HUES6 (cell line): ENCODE measurements around the gene TCP11.

ENCODE experiments used
- H3K27ac ChIP-seq: 2 replicates; pipeline ENCODE4 v1.7.0; 2013; ENCODE audit warnings: low read depth, mild to moderate bottlenecking, low read length, inconsistent platforms
- H3K27me3 ChIP-seq: 2 replicates; pipeline ENCODE4 v1.6.1; 2013; ENCODE audit warnings: low read length; ENCODE audit not compliant: control insufficient read depth, insufficient read depth
- H3K36me3 ChIP-seq: 2 replicates; pipeline ENCODE4 v1.6.1; 2013; ENCODE audit warnings: low read length; ENCODE audit not compliant: control insufficient read depth, insufficient read depth
- H3K4me1 ChIP-seq: 2 replicates; pipeline ENCODE4 v1.6.1; 2013; ENCODE audit warnings: low read length; ENCODE audit not compliant: control insufficient read depth, insufficient read depth
- H3K4me3 ChIP-seq: 2 replicates; pipeline ENCODE4 v1.5.1; 2013; ENCODE audit warnings: low read depth, low read length
- H3K9ac ChIP-seq: one replicate; pipeline ENCODE4 v1.6.1; 2013; ENCODE audit warnings: mild to moderate bottlenecking, low read length
- H3K9me3 ChIP-seq: 2 replicates; pipeline ENCODE4 v1.6.1; 2013; ENCODE audit warnings: low read depth, low read length; ENCODE audit not compliant: control insufficient read depth, insufficient read depth

TCP11 gene

GRCh38 chr6:35173044-35173426 is 31.9 kb upstream of the TCP11 start:
- H3K36me3 ChIP-seq: no peaks in the 10 kb centered on the region
- no peak overlapping the region for H3K9ac ChIP-seq
- peaks cover 7% of the 10 kb centered on the region; the same call in 1 of the 2 replicates for H3K4me1 ChIP-seq
- H3K27me3 ChIP-seq: no peaks in the 10 kb centered on the region
- H3K27ac ChIP-seq: no peak overlapping the region
- H3K4me3 ChIP-seq: no peak overlapping the region
- peaks cover 5% of the 10 kb centered on the region; the same call in 1 of the 2 replicates for H3K9me3 ChIP-seq

GRCh38 chr6:35170891-35171290 is 29.8 kb upstream of the TCP11 start:
- Histone ChIP-seq H3K9me3 (peaks cover 5% of the 10 kb centered on the region; the same call in 1 of the 2 replicates), H3K4me3 (no peak overlapping the region), H3K36me3 (no peaks in the 10 kb centered on the region), H3K27ac (no peak overlapping the region), H3K4me1 (peaks cover 14% of the 10 kb centered on the region), H3K27me3 (no peaks in the 10 kb centered on the region), H3K9ac (no peak overlapping the region)

- Histone ChIP-seq H3K4me1 (peaks cover 21% of the 10 kb centered on the region), H3K9ac (no peak overlapping the region), H3K27me3 (no peaks in the 10 kb centered on the region), H3K27ac (no peak overlapping the region), H3K4me3 (no peak overlapping the region), H3K36me3 (no peaks in the 10 kb centered on the region), H3K9me3 (peaks cover 5% of the 10 kb centered on the region; the same call in 1 of the 2 replicates)
These were observed 29.0 kb upstream of the TCP11 start for GRCh38 chr6:35170166-35170565.

GRCh38 chr6:35168461-35168861 is 27.3 kb upstream of the TCP11 start:
- no peak overlapping the region for H3K9ac ChIP-seq
- H3K27me3 ChIP-seq: no peaks in the 10 kb centered on the region
- no peaks in the 10 kb centered on the region for H3K36me3 ChIP-seq
- H3K9me3 ChIP-seq: peaks cover 5% of the 10 kb centered on the region; the same call in 1 of the 2 replicates
- H3K4me1 ChIP-seq: peaks cover 17% of the 10 kb centered on the region
- H3K27ac ChIP-seq: no peak overlapping the region
- no peak overlapping the region for H3K4me3 ChIP-seq

- no peaks in the 10 kb centered on the region for H3K36me3 ChIP-seq
- H3K27me3 ChIP-seq: no peaks in the 10 kb centered on the region
- H3K27ac ChIP-seq: no peak overlapping the region
- H3K9me3 ChIP-seq: peaks cover 5% of the 10 kb centered on the region; the same call in 1 of the 2 replicates
- H3K9ac ChIP-seq: no peak overlapping the region
- H3K4me1 ChIP-seq: peaks cover 14% of the 10 kb centered on the region
- H3K4me3 ChIP-seq: no peak overlapping the region
These were observed 26.4 kb upstream of the TCP11 start for GRCh38 chr6:35167505-35167904.

GRCh38 chr6:35166520-35166919 is 25.4 kb upstream of the TCP11 start:
- no peaks in the 10 kb centered on the region for H3K27me3 ChIP-seq
- H3K4me1 ChIP-seq: peaks cover 14% of the 10 kb centered on the region
- H3K9ac ChIP-seq: no peak overlapping the region
- H3K9me3 ChIP-seq: peaks cover 5% of the 10 kb centered on the region; the same call in 1 of the 2 replicates
- no peak overlapping the region for H3K27ac ChIP-seq
- H3K4me3 ChIP-seq: no peak overlapping the region
- H3K36me3 ChIP-seq: no peaks in the 10 kb centered on the region

GRCh38 chr6:35166116-35166515 is 25.0 kb upstream of the TCP11 start:
- no peaks in the 10 kb centered on the region for H3K36me3 ChIP-seq
- H3K4me1 ChIP-seq: peaks cover 14% of the 10 kb centered on the region
- no peak overlapping the region for H3K27ac ChIP-seq
- no peaks in the 10 kb centered on the region for H3K27me3 ChIP-seq
- peaks cover 5% of the 10 kb centered on the region; the same call in 1 of the 2 replicates for H3K9me3 ChIP-seq
- H3K4me3 ChIP-seq: no peak overlapping the region
- H3K9ac ChIP-seq: no peak overlapping the region

GRCh38 chr6:35165630-35166071 is 24.5 kb upstream of the TCP11 start:
- no peak overlapping the region for H3K9ac ChIP-seq
- H3K9me3 ChIP-seq: peaks cover 5% of the 10 kb centered on the region; the same call in 1 of the 2 replicates
- H3K27ac ChIP-seq: no peak overlapping the region
- no peaks in the 10 kb centered on the region for H3K36me3 ChIP-seq
- no peak overlapping the region for H3K4me3 ChIP-seq
- H3K4me1 ChIP-seq: peaks cover 14% of the 10 kb centered on the region
- H3K27me3 ChIP-seq: no peaks in the 10 kb centered on the region

- H3K27ac ChIP-seq: no peak overlapping the region
- H3K27me3 ChIP-seq: no peaks in the 10 kb centered on the region
- no peak overlapping the region for H3K9ac ChIP-seq
- H3K9me3 ChIP-seq: peaks cover 5% of the 10 kb centered on the region; the same call in 1 of the 2 replicates
- H3K36me3 ChIP-seq: no peaks in the 10 kb centered on the region
- H3K4me3 ChIP-seq: no peak overlapping the region
- H3K4me1 ChIP-seq: peaks cover 14% of the 10 kb centered on the region
These were observed 23.7 kb upstream of the TCP11 start for GRCh38 chr6:35164868-35165267.

- H3K27ac ChIP-seq: no peak overlapping the region
- H3K4me1 ChIP-seq: peaks cover 14% of the 10 kb centered on the region
- no peak overlapping the region for H3K9ac ChIP-seq
- no peak overlapping the region for H3K4me3 ChIP-seq
- H3K36me3 ChIP-seq: no peaks in the 10 kb centered on the region
- no peaks in the 10 kb centered on the region for H3K9me3 ChIP-seq
- H3K27me3 ChIP-seq: no peaks in the 10 kb centered on the region
These were observed 23.1 kb upstream of the TCP11 start for GRCh38 chr6:35164277-35164676.

GRCh38 chr6:35163836-35164235 is 22.7 kb upstream of the TCP11 start:
- Histone ChIP-seq H3K9me3 (no peaks in the 10 kb centered on the region), H3K27me3 (no peaks in the 10 kb centered on the region), H3K36me3 (no peaks in the 10 kb centered on the region), H3K4me1 (peaks cover 14% of the 10 kb centered on the region), H3K27ac (no peak overlapping the region), H3K9ac (no peak overlapping the region), H3K4me3 (no peak overlapping the region)
